Esophagus (tissue), 2 donors: Measurements from ENCODE around the gene KLRK1. TPM values are rescaled to one million over a fixed set of nuclear protein-coding genes. Genes with fewer than 3 reads are reported as not detected.
"Not testable (repeated sequence)": the region's sequence is repeated elsewhere in the genome, so short reads cannot be mapped to it uniquely, and the experiment has no call there.

Source experiments
- H3K27ac ChIP-seq, 2 donors: one replicate each; pipeline ENCODE4 v1.5.1; 2013; ENCODE audit warnings: low read depth in 2 of 2, mild to moderate bottlenecking in 2 of 2, inconsistent platforms in 1 of 2, low read length in 1 of 2, moderate library complexity in 1 of 2
- H3K27me3 ChIP-seq, 2 donors: one replicate each; pipeline ENCODE4 v1.6.1; 2013; ENCODE audit warnings: low read length in 2 of 2, control low read depth in 1 of 2, mild to moderate bottlenecking in 1 of 2; ENCODE audit not compliant: insufficient read depth in 2 of 2, control insufficient read depth in 1 of 2
- H3K36me3 ChIP-seq, 2 donors: one replicate each; pipeline ENCODE4 v1.6.1; 2013; ENCODE audit warnings: low read length in 1 of 2; ENCODE audit not compliant: control insufficient read depth in 2 of 2, insufficient read depth in 2 of 2
- H3K4me1 ChIP-seq, 2 donors: one replicate each; pipeline ENCODE4 v1.6.1; 2013; ENCODE audit warnings: low read length in 1 of 2; ENCODE audit not compliant: control insufficient read depth in 2 of 2, insufficient read depth in 2 of 2
- H3K4me3 ChIP-seq, 2 donors: one replicate each; pipeline ENCODE4 v1.5.1; 2013; ENCODE audit warnings: low read length in 2 of 2, mild to moderate bottlenecking in 2 of 2, low read depth in 1 of 2, moderate library complexity in 1 of 2
- H3K9me3 ChIP-seq, 2 donors: one replicate each; pipeline ENCODE4 v1.6.1; 2013; ENCODE audit warnings: mild to moderate bottlenecking in 2 of 2, low read depth in 1 of 2, low read length in 1 of 2, moderate library complexity in 1 of 2; ENCODE audit not compliant: control insufficient read depth in 2 of 2, insufficient read depth in 1 of 2
- WGBS, 2 donors: extraction: QIAGEN DNeasy Blood & Tissue Kit; methylation state at CpG; one replicate each; pipeline ENCODE4 v1.1.7; 2013; 5-methylcytosine and 5-hydroxymethylcytosine counted together
- polyA plus RNA-seq, 2 donors: library from polyadenylated mRNA; stranded (reverse); fragments of 200-250 nt; gene quantifications; one replicate each; pipeline ENCODE4 v1.2.3, GENCODE V29; 2013
- donor health status: healthy with polysubstance abuse.
- donor health status: Bipolar disorder and iron deficiency.

Gene KLRK1
- polyA plus RNA-seq, 2 donors = 2.7 to 3.8 TPM

- no peaks in the 10 kb centered on the region for H3K36me3 ChIP-seq
- H3K9me3 ChIP-seq = no peaks in the 10 kb centered on the region
- WGBS, 2 donors = 57 to 69% methylated on average over 2 of the region's 2 CpGs
- H3K27me3 ChIP-seq = no peaks in the 10 kb centered on the region
- H3K4me1 ChIP-seq = no peaks in the 10 kb centered on the region
- no peak overlapping the region for H3K4me3 ChIP-seq
- no peak overlapping the region for H3K27ac ChIP-seq
These were observed 35.3 kb downstream of the KLRK1 start for GRCh38 chr12:10354502-10354901.

- Histone ChIP-seq H3K4me3 (no peak overlapping the region), H3K4me1 (no peaks in the 10 kb centered on the region), H3K9me3 (no peaks in the 10 kb centered on the region), H3K27me3 (no peaks in the 10 kb centered on the region), H3K36me3 (no peaks in the 10 kb centered on the region), H3K27ac (no peak overlapping the region)
- 62 to 69% methylated on average over 4 of the region's 4 CpGs for WGBS, 2 donors
These were observed 35.8 kb downstream of the KLRK1 start for GRCh38 chr12:10354071-10354470.

- H3K27ac ChIP-seq, H3K4me3 ChIP-seq, H3K27me3 ChIP-seq, H3K9me3 ChIP-seq, H3K36me3 ChIP-seq, H3K4me1 ChIP-seq: not testable (repeated sequence)
- 47 to 54% methylated on average over 3 of the region's 3 CpGs for WGBS, 2 donors
These were observed 38.4 kb downstream of the KLRK1 start for GRCh38 chr12:10351457-10351856.

- WGBS, 2 donors = 90 to 93% methylated on average over 1 of the region's 1 CpG
- H3K9me3 ChIP-seq = no peaks in the 10 kb centered on the region
These were observed 47.8 kb downstream of the KLRK1 start for GRCh38 chr12:10341892-10342509.

DNA sequence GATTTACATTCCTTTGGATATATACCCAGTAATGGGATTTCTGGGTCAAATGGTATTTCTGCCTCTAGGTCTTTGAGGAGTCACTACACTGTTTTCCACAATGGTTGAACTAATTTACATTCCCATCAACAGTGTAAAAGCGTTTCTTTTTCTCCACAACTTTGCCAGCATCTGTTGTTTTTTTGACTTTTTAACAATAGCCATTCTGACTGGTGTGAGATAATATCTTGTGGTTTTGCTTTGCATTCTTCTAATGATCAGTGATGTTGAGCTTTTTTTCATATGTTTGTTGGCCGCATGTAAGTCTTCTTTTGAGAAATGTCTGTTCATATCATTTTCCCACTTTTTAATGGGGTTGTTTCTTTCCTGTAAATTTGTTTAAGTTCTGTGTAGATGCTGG is 48.9 kb downstream of the KLRK1 start:
- 88 to 93% methylated on average over 2 of the region's 2 CpGs for WGBS, 2 donors
- not testable (repeated sequence) for H3K9me3 ChIP-seq, H3K36me3 ChIP-seq, H3K27me3 ChIP-seq, H3K27ac ChIP-seq, H3K4me1 ChIP-seq, H3K4me3 ChIP-seq

More at GRCh38 chr12:10341892-10342509, 47.8 kb downstream of the KLRK1 start:
- no peaks in the 10 kb centered on the region for H3K27me3 ChIP-seq
- no peaks in the 10 kb centered on the region for H3K36me3 ChIP-seq
- no peak overlapping the region for H3K27ac ChIP-seq
- no peak overlapping the region for H3K4me3 ChIP-seq
- no peaks in the 10 kb centered on the region for H3K4me1 ChIP-seq

- 77 to 80% methylated on average over 9 of the region's 9 CpGs for WGBS, 2 donors
- Histone ChIP-seq H3K36me3 (no peaks in the 10 kb centered on the region), H3K4me3 (no peak overlapping the region), H3K27ac (no peak overlapping the region), H3K9me3 (no peaks in the 10 kb centered on the region), H3K27me3 (no peaks in the 10 kb centered on the region), H3K4me1 (no peaks in the 10 kb centered on the region)
These were observed 50.6 kb downstream of the KLRK1 start for GRCh38 chr12:10339053-10339840.

DNA sequence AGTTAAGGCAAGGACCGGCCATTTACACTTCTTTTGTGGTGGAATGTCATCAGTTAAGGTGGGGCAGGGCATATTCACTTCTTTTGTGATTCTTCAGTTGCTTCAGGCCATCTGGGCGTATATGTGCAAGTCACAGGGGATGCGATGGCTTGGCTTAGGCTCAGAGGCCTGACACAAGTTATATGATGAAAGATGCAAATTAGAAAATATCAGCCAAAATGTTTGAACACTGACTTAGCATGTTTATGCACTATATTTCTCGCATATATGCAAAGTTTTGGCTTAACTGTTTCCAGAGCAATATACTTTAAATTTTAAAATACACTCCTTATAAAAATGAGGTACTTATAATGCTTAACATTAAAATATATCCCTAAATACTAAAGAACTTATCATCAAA is 51.4 kb downstream of the KLRK1 start:
- H3K36me3 ChIP-seq, H3K27me3 ChIP-seq, H3K4me3 ChIP-seq, H3K9me3 ChIP-seq, H3K4me1 ChIP-seq, H3K27ac ChIP-seq: not testable (repeated sequence)
- 65 to 74% methylated on average over 3 to 4 of the region's 4 CpGs for WGBS, 2 donors

- not testable (repeated sequence) for H3K27me3 ChIP-seq, H3K36me3 ChIP-seq, H3K27ac ChIP-seq, H3K4me1 ChIP-seq, H3K9me3 ChIP-seq, H3K4me3 ChIP-seq
- WGBS, 2 donors = 43 to 60% methylated on average over 4 of the region's 4 CpGs
These were observed 53.6 kb downstream of the KLRK1 start for GRCh38 chr12:10336196-10336595.

DNA sequence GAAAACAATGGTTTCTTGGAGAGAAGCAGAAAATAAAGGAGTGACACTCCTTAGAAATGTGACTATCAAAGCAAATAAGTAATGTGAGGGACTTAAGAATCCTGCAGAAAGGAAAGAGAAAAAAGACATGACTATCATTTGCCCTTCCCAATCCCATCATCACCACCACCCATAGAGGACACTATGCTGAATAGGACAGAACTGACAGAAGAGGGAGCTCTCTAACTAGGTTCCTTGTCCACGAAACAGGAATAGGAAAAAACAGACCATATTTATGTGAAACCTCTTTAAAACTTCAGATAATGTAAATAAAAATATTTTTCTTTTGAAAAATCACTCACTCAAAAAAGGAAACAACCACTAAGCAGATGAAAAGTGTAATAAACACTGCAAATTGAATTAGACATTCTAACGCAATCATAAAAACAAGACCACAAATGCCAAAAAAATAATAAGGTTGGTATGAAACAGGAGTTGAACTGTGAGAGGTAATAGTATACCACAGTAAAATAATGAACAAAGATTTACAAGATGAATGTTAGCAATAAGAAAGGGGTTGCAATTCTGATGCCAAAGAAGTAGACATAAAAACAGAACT is 58.1 kb downstream of the KLRK1 start:
- no peak overlapping the region for H3K27ac ChIP-seq
- no peaks in the 10 kb centered on the region for H3K9me3 ChIP-seq
- H3K4me3 ChIP-seq = no peak overlapping the region
- no peaks in the 10 kb centered on the region for H3K27me3 ChIP-seq
- WGBS, 2 donors = 41 to 47% methylated on average over 2 of the region's 2 CpGs
- no peaks in the 10 kb centered on the region for H3K4me1 ChIP-seq
- H3K36me3 ChIP-seq = no peaks in the 10 kb centered on the region

DNA sequence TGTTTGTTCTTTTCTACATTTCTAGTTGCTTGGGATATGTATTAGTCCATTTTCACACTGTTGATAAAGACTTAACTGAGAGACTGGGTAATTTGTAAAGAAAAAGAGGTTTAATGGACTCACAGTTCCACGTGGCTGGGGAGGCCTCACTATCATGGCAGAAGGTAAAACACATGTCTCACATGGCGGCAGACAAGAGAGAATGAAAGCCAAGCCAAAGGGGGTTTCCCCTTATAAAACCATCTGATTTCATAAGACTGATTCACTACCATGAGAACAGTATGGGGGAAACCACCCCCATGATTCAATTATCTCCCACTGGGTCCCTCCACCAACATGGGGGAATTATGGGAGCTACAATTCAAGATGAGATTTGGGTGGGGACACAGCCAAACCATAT is 61.1 kb downstream of the KLRK1 start:
- H3K4me3 ChIP-seq, H3K27me3 ChIP-seq, H3K27ac ChIP-seq, H3K4me1 ChIP-seq, H3K9me3 ChIP-seq, H3K36me3 ChIP-seq: not testable (repeated sequence)
- WGBS, 2 donors = 65 to 72% methylated on average over 2 of the region's 2 CpGs
